CD14-positive monocyte (primary cell): Measurements from ENCODE around the gene ANAPC16. TPM values are rescaled to one million over a fixed set of nuclear protein-coding genes. Genes with fewer than 3 reads are reported as not detected.
A peak's percentile ranks its signal among the peaks of the same experiment; 100 is the strongest.

Experiments
- DNase-seq, 3 donors: peaks; one replicate each; pipeline ENCODE4 v3.0.0-alpha.2; 2011 to 2022
- H2AFZ ChIP-seq: 2 replicates; pipeline ENCODE4 v1.6.0; 2012; ENCODE audit warnings: mild to moderate bottlenecking, low read depth, low read length, inconsistent platforms; ENCODE audit not compliant: insufficient read depth, poor library complexity, severe bottlenecking
- H3K27ac ChIP-seq, 2 donors: 1 replicate in 1 of 2; 2 replicates in 1 of 2; pipeline ENCODE4 v1.5.1; 2012 to 2013; ENCODE audit warnings: low read length in 2 of 2, control low read depth in 1 of 2, inconsistent platforms in 1 of 2, low read depth in 1 of 2, mild to moderate bottlenecking in 1 of 2
- H3K27me3 ChIP-seq, 2 donors: one replicate each; pipeline versions ENCODE4 v1.6.0 to v1.6.1; 2011 to 2013; ENCODE audit warnings: low read length in 2 of 2; ENCODE audit not compliant: control insufficient read depth in 2 of 2, insufficient read depth in 2 of 2
- H3K36me3 ChIP-seq, 2 donors: replicated peaks in 1 of 2; 1 replicate in 1 of 2; 2 replicates in 1 of 2; pipeline versions ENCODE4 v1.5.1 to v1.6.1; 2012 to 2013; ENCODE audit warnings: low read length in 2 of 2, control low read depth in 1 of 2, inconsistent platforms in 1 of 2, mild to moderate bottlenecking in 1 of 2; ENCODE audit not compliant: insufficient read depth in 2 of 2, control insufficient read depth in 1 of 2
- H3K4me1 ChIP-seq, 2 donors: 1 replicate in 1 of 2; 2 replicates in 1 of 2; pipeline versions ENCODE4 v1.5.1 to v1.6.1; 2012 to 2013; ENCODE audit warnings: low read length in 2 of 2, control low read depth in 1 of 2, inconsistent platforms in 1 of 2, mild to moderate bottlenecking in 1 of 2, moderate library complexity in 1 of 2; ENCODE audit not compliant: insufficient read depth in 2 of 2, control insufficient read depth in 1 of 2
- H3K4me2 ChIP-seq: replicated peaks from 2 replicates; pipeline ENCODE3; 2012; ENCODE audit warnings: low read length, moderate library complexity, mild to moderate bottlenecking; ENCODE audit not compliant: poor library complexity, severe bottlenecking; ENCODE audit errors: extremely low read depth
- H3K4me3 ChIP-seq, 3 experiments: fragments of 200-600 bp in 1 of 3; sonication (generic) in 1 of 3; replicated peaks in 1 of 3; 1 replicate in 2 of 3; 2 replicates in 1 of 3; pipeline ENCODE4 v1.5.1; 2011 to 2013; ENCODE audit warnings: low read length in 3 of 3, mild to moderate bottlenecking in 3 of 3, control low read depth in 2 of 3, low read depth in 2 of 3, inconsistent platforms in 1 of 3, moderate library complexity in 1 of 3
- H3K79me2 ChIP-seq: 2 replicates; pipeline ENCODE4 v1.6.0; 2012; ENCODE audit warnings: mild to moderate bottlenecking, control low read depth, inconsistent platforms, low read length, moderate library complexity; ENCODE audit not compliant: insufficient read depth
- H3K9ac ChIP-seq: 2 replicates; pipeline ENCODE4 v1.6.0; 2017; ENCODE audit warnings: low read length, mild to moderate bottlenecking; ENCODE audit not compliant: insufficient read depth, poor library complexity, severe bottlenecking
- H3K9me3 ChIP-seq, 2 donors: replicated peaks in 1 of 2; 1 replicate in 1 of 2; 2 replicates in 1 of 2; pipeline versions ENCODE4 v1.5.1 to v1.6.1; 2012 to 2013; ENCODE audit warnings: low read length in 2 of 2, control low read depth in 1 of 2; ENCODE audit not compliant: control insufficient read depth in 1 of 2, insufficient read depth in 1 of 2
- H4K20me1 ChIP-seq: 2 replicates; pipeline ENCODE4 v1.6.0; 2012; ENCODE audit warnings: mild to moderate bottlenecking, low read length, control low read depth, moderate library complexity; ENCODE audit not compliant: insufficient read depth
- H3K27ac Mint-ChIP-seq, 7 donors: one replicate each; pipeline ENCODE4 v1.8.0; 2020; ENCODE audit warnings: mild to moderate bottlenecking in 7 of 7, mixed read lengths in 7 of 7, moderate library complexity in 6 of 7, inconsistent platforms in 2 of 7
- H3K27me3 Mint-ChIP-seq, 3 donors: one replicate each; pipeline ENCODE4 v1.8.0; 2021 to 2022; ENCODE audit warnings: low read depth in 3 of 3, mild to moderate bottlenecking in 3 of 3, mixed read lengths in 3 of 3, moderate library complexity in 3 of 3, inconsistent platforms in 1 of 3
- H3K36me3 Mint-ChIP-seq, 2 donors: one replicate each; pipeline ENCODE4 v1.8.0; 2020; ENCODE audit warnings: mixed read lengths in 2 of 2, inconsistent platforms in 1 of 2, mild to moderate bottlenecking in 1 of 2
- H3K4me1 Mint-ChIP-seq: one replicate; pipeline ENCODE4 v1.8.0; 2020; ENCODE audit warnings: mild to moderate bottlenecking, mixed read lengths
- H3K4me3 Mint-ChIP-seq, 2 donors: one replicate each; pipeline ENCODE4 v1.8.0; 2020; ENCODE audit warnings: mild to moderate bottlenecking in 2 of 2, mixed read lengths in 2 of 2, moderate library complexity in 1 of 2
- H3K9me3 Mint-ChIP-seq, 7 donors: one replicate each; pipeline ENCODE4 v1.8.0; 2020 to 2022; ENCODE audit warnings: mixed read lengths in 7 of 7, mild to moderate bottlenecking in 6 of 7, moderate library complexity in 6 of 7, inconsistent platforms in 2 of 7
- WGBS: methylation state at CpG from one replicate; pipeline ENCODE4 v1.1.5; 2013; ENCODE audit warnings: missing lambda C conversion rate; ENCODE audit not compliant: insufficient coverage; 5-methylcytosine and 5-hydroxymethylcytosine counted together
- intact Hi-C, 2 donors: fragments of 100-400 bp; cut with micrococcal nuclease; formaldehyde crosslinking; loops; one replicate each; pipeline versions ENCODE4 v1.15.0 to v1.15.1; 2023
- polyA plus RNA-seq, 3 donors: library from polyadenylated mRNA; depleted of rRNA in 1 of 3; unstranded in 2 of 3; stranded (reverse) in 1 of 3; fragments of 300-500 nt in 2 of 3; fragments of >200 nt in 1 of 3; fragmentation: Illumina TruSeq in 2 of 3; gene quantifications; 1 replicate in 2 of 3; 2 replicates in 1 of 3; pipeline ENCODE4 v1.2.3, GENCODE V29; 2012 to 2021
- TF ChIP-seq, protein P1 (sequence below): fragments of 200-600 bp; IDR thresholded peaks from one replicate; pipeline ENCODE4 v1.8.0; 2022; ENCODE audit warnings: antibody characterized with exemption, mild to moderate bottlenecking

Gene ANAPC16
- polyA plus RNA-seq, 3 donors, result 65.5 to 167 (median 148) TPM

DNA sequence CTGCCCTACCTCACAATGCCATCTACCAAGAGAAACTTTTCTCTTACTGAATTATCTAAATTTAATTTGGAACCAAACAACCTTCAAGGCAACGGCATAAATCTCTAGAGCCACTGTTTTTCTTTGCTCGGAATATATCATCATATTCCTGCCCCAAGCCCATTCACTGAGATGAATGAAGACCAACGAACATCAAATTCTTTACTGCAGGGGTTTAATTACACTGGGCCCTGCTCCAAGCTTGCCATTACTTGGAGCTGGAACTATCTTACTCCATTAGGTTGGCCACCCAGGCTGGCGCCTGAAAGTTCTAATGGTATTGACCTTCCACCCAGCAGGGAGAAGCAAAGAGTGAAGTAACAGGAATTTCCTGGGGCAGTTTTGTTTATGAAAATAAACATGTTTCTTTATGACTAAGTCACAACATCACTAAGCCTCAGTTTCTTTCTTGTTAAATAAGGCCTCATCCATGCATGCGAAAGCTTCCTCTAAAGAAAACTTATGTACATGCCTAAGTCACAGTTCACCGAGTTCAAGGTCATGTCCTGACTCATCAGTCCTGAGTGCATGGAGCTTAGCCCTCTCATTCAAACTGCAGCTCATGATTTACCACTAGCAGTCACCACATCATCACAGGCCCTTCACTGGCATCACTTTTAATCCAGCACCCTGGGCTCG is 42.1 kb upstream of the ANAPC16 start:
- H3K27ac Mint-ChIP-seq, result peak overlapping the region in 1 of 7 donors; percentile 31
- no peak overlapping the region for H3K4me3 Mint-ChIP-seq
- H3K27me3 Mint-ChIP-seq, result peaks cover 0 to 1% (median 0%) of the 10 kb centered on the region in 3 donors
- TF ChIP-seq, protein P1, sequence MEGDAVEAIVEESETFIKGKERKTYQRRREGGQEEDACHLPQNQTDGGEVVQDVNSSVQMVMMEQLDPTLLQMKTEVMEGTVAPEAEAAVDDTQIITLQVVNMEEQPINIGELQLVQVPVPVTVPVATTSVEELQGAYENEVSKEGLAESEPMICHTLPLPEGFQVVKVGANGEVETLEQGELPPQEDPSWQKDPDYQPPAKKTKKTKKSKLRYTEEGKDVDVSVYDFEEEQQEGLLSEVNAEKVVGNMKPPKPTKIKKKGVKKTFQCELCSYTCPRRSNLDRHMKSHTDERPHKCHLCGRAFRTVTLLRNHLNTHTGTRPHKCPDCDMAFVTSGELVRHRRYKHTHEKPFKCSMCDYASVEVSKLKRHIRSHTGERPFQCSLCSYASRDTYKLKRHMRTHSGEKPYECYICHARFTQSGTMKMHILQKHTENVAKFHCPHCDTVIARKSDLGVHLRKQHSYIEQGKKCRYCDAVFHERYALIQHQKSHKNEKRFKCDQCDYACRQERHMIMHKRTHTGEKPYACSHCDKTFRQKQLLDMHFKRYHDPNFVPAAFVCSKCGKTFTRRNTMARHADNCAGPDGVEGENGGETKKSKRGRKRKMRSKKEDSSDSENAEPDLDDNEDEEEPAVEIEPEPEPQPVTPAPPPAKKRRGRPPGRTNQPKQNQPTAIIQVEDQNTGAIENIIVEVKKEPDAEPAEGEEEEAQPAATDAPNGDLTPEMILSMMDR, result no peak
- H3K36me3 ChIP-seq, result peaks cover 0 to 13% of the 10 kb centered on the region in 2 donors
- H3K9me3 Mint-ChIP-seq, result peaks cover 0 to 2% (median 0%) of the 10 kb centered on the region in 7 donors
- 93% methylated on average over 4 of the region's 7 CpGs for WGBS
- intact Hi-C loops, result no loop called here
- H3K27ac ChIP-seq, result no peak overlapping the region
- H3K9ac ChIP-seq, result no peak overlapping the region
- no peaks in the 10 kb centered on the region for H3K9me3 ChIP-seq
- no peak overlapping the region for H3K4me3 ChIP-seq
- H2AFZ ChIP-seq, result no peak overlapping the region
- peaks cover 16 to 24% of the 10 kb centered on the region in 2 donors for H3K36me3 Mint-ChIP-seq
- H3K4me1 Mint-ChIP-seq, result peaks cover 18% of the 10 kb centered on the region
- no peak overlapping the region for H3K4me2 ChIP-seq
- H3K27me3 ChIP-seq, result no peaks in the 10 kb centered on the region
- peak in 1 of 3 donors; percentile 47 for DNase-seq
- no peaks in the 10 kb centered on the region for H3K79me2 ChIP-seq
- H4K20me1 ChIP-seq, result no peaks in the 10 kb centered on the region
- H3K4me1 ChIP-seq, result peaks cover 20 to 27% of the 10 kb centered on the region in 2 donors

DNA sequence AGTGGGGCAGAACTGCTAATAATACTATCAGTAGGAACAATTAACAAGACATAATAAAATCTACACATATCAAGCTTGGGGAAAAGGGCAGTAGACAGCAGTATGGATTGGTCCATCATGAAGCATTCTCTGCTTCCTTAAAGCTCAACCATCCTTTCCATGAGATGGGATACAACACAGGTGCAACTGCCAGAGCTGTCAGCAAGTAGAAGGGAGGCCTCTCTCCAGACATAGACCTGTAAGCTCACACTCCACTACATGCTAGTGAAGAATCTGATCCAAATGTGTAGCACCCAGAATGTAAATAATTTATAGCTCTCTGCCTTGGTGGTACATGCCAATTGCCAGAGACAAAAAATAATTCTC is 41.5 kb upstream of the ANAPC16 start:
- Histone ChIP-seq H3K79me2 (no peaks in the 10 kb centered on the region), H3K9me3 (no peaks in the 10 kb centered on the region), H2AFZ (no peak overlapping the region), H3K36me3 (peaks cover 5 to 18% of the 10 kb centered on the region in 2 donors), H3K4me2 (no peak overlapping the region), H4K20me1 (no peaks in the 10 kb centered on the region), H3K4me1 (peaks cover 20 to 27% of the 10 kb centered on the region in 2 donors), H3K27me3 (no peaks in the 10 kb centered on the region), H3K4me3 (no peak overlapping the region), H3K9ac (no peak overlapping the region), H3K27ac (no peak overlapping the region)
- peaks cover 17 to 24% of the 10 kb centered on the region in 2 donors for H3K36me3 Mint-ChIP-seq
- peaks cover 0 to 2% (median 0%) of the 10 kb centered on the region in 7 donors for H3K9me3 Mint-ChIP-seq
- peaks cover 18% of the 10 kb centered on the region for H3K4me1 Mint-ChIP-seq
- TF ChIP-seq, protein P1, result no peak
- intact Hi-C loops, result no loop called here
- no peak for DNase-seq
- no peak overlapping the region for H3K4me3 Mint-ChIP-seq
- H3K27me3 Mint-ChIP-seq, result peaks cover 0 to 1% (median 0%) of the 10 kb centered on the region in 3 donors
- H3K27ac Mint-ChIP-seq, result peak overlapping the region in 1 of 7 donors; percentile 31
